Endothelial cell of umbilical vein (primary cell): ENCODE data around the gene LAMA5. TPM values are rescaled to one million over a fixed set of nuclear protein-coding genes. Genes with fewer than 3 reads are reported as not detected.

Experiments used
- BruUV-seq: library from RNA; stranded (reverse); fragments of 400-500 nt; replicated peaks from 2 replicates; lab custom pipeline; 2021; lab: Mats Ljungman, UMichigan
- CTCF ChIA-PET: fragments of 300-600, 350-600 bp; sonication (Branson Sonifier 250); formaldehyde crosslinking; loops from one replicate; lab custom pipeline; 2021; ENCODE audit warnings: antibody characterized with exemption, inconsistent platforms; lab: Charles Lee
- POLR2A ChIA-PET: fragments of 300-600, 350-600 bp; sonication (Branson Sonifier 250); formaldehyde crosslinking; loops from one replicate; lab custom pipeline; 2021; ENCODE audit warnings: antibody characterized with exemption, inconsistent platforms; lab: Charles Lee
- DNase-seq: peaks from one replicate; pipeline ENCODE4 v3.0.0-alpha.2; 2011; ENCODE audit warnings: low read depth, low spot score
- FAIRE-seq: peaks from 2 replicates; lab custom pipeline; 2011; peaks lifted over from hg19 to GRCh38; lab: Jason Lieb, UNC
- H2AFZ ChIP-seq: 2 replicates; pipeline ENCODE4 v1.6.0; 2012; ENCODE audit warnings: low read depth, low read length, control low read depth, inconsistent platforms
- H3K27ac ChIP-seq: 2 replicates; pipeline ENCODE4 v1.5.1; 2011; ENCODE audit warnings: low read depth, mild to moderate bottlenecking, control low read depth, low read length, moderate library complexity; ENCODE audit not compliant: insufficient read depth
- H3K27me3 ChIP-seq, 2 experiments: 2 replicates each; pipeline versions ENCODE4 v1.6.0 to v1.6.1; 2011; ENCODE audit warnings: low read length in 2 of 2, mixed read lengths in 1 of 2; ENCODE audit not compliant: control insufficient read depth in 2 of 2, insufficient read depth in 2 of 2
- H3K36me3 ChIP-seq, 2 experiments: 2 replicates in 1 of 2; 3 replicates in 1 of 2; pipeline ENCODE4 v1.5.1; 2011; ENCODE audit warnings: low read length in 2 of 2, mild to moderate bottlenecking in 1 of 2, moderate library complexity in 1 of 2; ENCODE audit not compliant: control insufficient read depth in 2 of 2, insufficient read depth in 2 of 2; ENCODE audit errors: extremely low read depth in 1 of 2
- H3K4me1 ChIP-seq: 3 replicates; pipeline ENCODE4 v1.5.1; 2011; ENCODE audit warnings: mild to moderate bottlenecking, low read length; ENCODE audit not compliant: control insufficient read depth, insufficient read depth; ENCODE audit errors: extremely low read depth
- H3K4me2 ChIP-seq: 2 replicates; pipeline ENCODE4 v1.6.1; 2011; ENCODE audit warnings: low read length, control low read depth, mixed read lengths; ENCODE audit not compliant: insufficient read depth
- H3K4me3 ChIP-seq, 3 experiments: fragments of 200-600 bp in 1 of 3; sonication (generic), shearing (Covaris generic) in 1 of 3; replicated peaks in 1 of 3; 2 replicates each; pipeline ENCODE4 v1.5.1; 2011 to 2016; ENCODE audit warnings: control low read depth in 3 of 3, low read length in 3 of 3, mild to moderate bottlenecking in 2 of 3, inconsistent platforms in 1 of 3, low read depth in 1 of 3, moderate library complexity in 1 of 3; ENCODE audit not compliant: insufficient read depth in 1 of 3
- H3K79me2 ChIP-seq: 2 replicates; pipeline ENCODE4 v1.6.0; 2012; ENCODE audit warnings: low read length, inconsistent platforms; ENCODE audit not compliant: control insufficient read depth, insufficient read depth
- H3K9ac ChIP-seq: replicated peaks from 2 replicates; pipeline ENCODE3; 2011; ENCODE audit warnings: low read length, control low read depth; ENCODE audit not compliant: insufficient read depth; ENCODE audit errors: extremely low read depth
- H3K9me1 ChIP-seq: replicated peaks from 3 replicates; pipeline ENCODE4 v1.6.0; 2011; ENCODE audit warnings: mild to moderate bottlenecking, low read length; ENCODE audit not compliant: control insufficient read depth, insufficient read depth; ENCODE audit errors: extremely low read depth
- H3K9me3 ChIP-seq: replicated peaks from 2 replicates; pipeline ENCODE4 v1.5.1; 2012; ENCODE audit warnings: low read length, inconsistent platforms; ENCODE audit not compliant: control insufficient read depth, insufficient read depth
- H4K20me1 ChIP-seq: replicated peaks from 2 replicates; pipeline ENCODE3; 2011; ENCODE audit warnings: mild to moderate bottlenecking, low read length; ENCODE audit not compliant: control insufficient read depth, insufficient read depth; ENCODE audit errors: extremely low read depth
- EZH2 ChIP-seq: IDR thresholded peaks from 2 replicates; pipeline ENCODE4 v1.6.1; 2012; ENCODE audit warnings: borderline replicate concordance, low read depth, mild to moderate bottlenecking, moderate library complexity, low read length, inconsistent platforms; ENCODE audit not compliant: severe bottlenecking
- FOS ChIP-seq: IDR thresholded peaks from 2 replicates; pipeline ENCODE4 v1.6.1; 2011; ENCODE audit warnings: mild to moderate bottlenecking, low read length, moderate library complexity, borderline replicate concordance; ENCODE audit not compliant: insufficient read depth
- GATA2 ChIP-seq: IDR thresholded peaks from 2 replicates; pipeline ENCODE4 v1.7.0; 2011; ENCODE audit warnings: low read depth, mild to moderate bottlenecking, moderate library complexity, mixed read lengths, low read length; ENCODE audit not compliant: insufficient read length, insufficient read depth
- JUN ChIP-seq: IDR thresholded peaks from 2 replicates; pipeline ENCODE4 v1.6.1; 2011; ENCODE audit warnings: borderline replicate concordance, low read depth; ENCODE audit not compliant: insufficient read length, insufficient read depth
- MAX ChIP-seq: IDR thresholded peaks from 2 replicates; pipeline ENCODE4 v1.6.1; 2011; ENCODE audit not compliant: insufficient read depth, insufficient read length
- MYC ChIP-seq: IDR thresholded peaks from one replicate; pipeline ENCODE4 v1.6.1; 2011; ENCODE audit warnings: mild to moderate bottlenecking, low read depth, low read length
- POLR2A ChIP-seq: IDR thresholded peaks from 2 replicates; pipeline ENCODE4 v1.6.1; 2012; ENCODE audit warnings: low read depth, mild to moderate bottlenecking, control low read depth, low read length
- POLR2AphosphoS5 ChIP-seq: IDR thresholded peaks from 2 replicates; pipeline ENCODE4 v1.6.1; 2012; ENCODE audit warnings: low read depth, mild to moderate bottlenecking, control low read depth, low read length, moderate library complexity; ENCODE audit not compliant: insufficient read depth
- dilution Hi-C: fragments of 300-500 bp; cut with MboI; formaldehyde crosslinking; loops from one replicate; pipeline ENCODE4 v1.15.0; 2019; ENCODE audit warnings: low sequenced_read_pairs; ENCODE audit not compliant: extremely low pct_ligation_motif_present
- intact Hi-C: fragments of 100-400 bp; cut with micrococcal nuclease; formaldehyde crosslinking; loops from one replicate; pipeline ENCODE4 v1.10.0; 2022
- polyA plus RNA-seq, 4 experiments: library from polyadenylated mRNA; depleted of rRNA in 3 of 4; stranded (reverse) in 3 of 4; unstranded in 1 of 4; fragments of >200 nt; gene quantifications; 2 replicates each; pipeline versions ENCODE4 v1.2.1 to v1.2.3, GENCODE V29; 2011 to 2012; ENCODE audit warnings: missing spikeins in 1 of 4
- total RNA-seq: library from RNA; stranded (reverse); gene quantifications from 2 replicates; pipeline ENCODE4 v1.2.3, GENCODE V29; 2021
- TF ChIP-seq, protein P1 (sequence below), 2 donors: IDR thresholded peaks; 1 replicate in 1 of 2; 2 replicates in 1 of 2; pipeline ENCODE4 v1.5.1; 2011; ENCODE audit warnings: low read length in 2 of 2, mild to moderate bottlenecking in 2 of 2, moderate library complexity in 2 of 2, control low read depth in 1 of 2, inconsistent platforms in 1 of 2, low read depth in 1 of 2; ENCODE audit not compliant: insufficient read depth in 1 of 2; ENCODE audit errors: extremely low read depth in 1 of 2

The LAMA5 gene
- total and polyA plus RNA-seq, 2 donors (not counting 3 experiments of a cell fraction or from before 2014, with no cell fraction given): 24.0 to 145 TPM

DNA sequence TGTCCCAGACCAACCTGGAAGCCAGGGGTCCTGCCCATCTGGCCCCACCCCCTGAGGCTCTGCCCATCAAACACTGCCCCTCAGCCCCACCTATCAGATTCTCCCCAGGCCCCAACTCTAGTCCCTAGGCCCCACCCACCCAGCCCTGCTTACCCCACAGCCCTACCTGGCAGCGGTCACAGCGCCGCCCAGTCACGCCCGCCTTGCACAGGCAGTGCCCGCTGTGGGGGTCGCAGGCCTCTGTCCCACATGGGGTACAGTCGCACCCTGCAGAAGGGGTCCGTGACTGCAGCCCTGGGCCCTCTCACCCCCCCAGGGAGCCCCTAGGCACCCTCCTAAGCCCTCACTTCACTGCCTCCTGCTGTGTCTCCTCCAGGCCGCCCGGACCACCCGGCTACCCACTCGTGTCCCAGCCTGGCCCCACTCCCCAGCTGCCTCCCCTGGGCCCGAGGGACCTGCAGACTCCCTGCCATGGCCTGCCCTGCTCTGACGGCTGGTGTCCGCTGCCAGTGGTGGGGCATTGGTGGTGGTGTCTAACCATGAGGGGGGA is 44.5 kb downstream of the LAMA5 start:
- dilution Hi-C loops (no loop called here), intact Hi-C loops (loop anchor here (5.0 kb wide), 1 partner anchor 35 kb away; no protein-coding TSS in a partner anchor)
- no peaks in the 10 kb centered on the region for H3K4me1 ChIP-seq
- H3K36me3 ChIP-seq: peaks cover 19 to 28% of the 10 kb centered on the region in 2 experiments
- H3K4me2 ChIP-seq: no peak overlapping the region
- H3K79me2 ChIP-seq: no peaks in the 10 kb centered on the region
- H3K9ac ChIP-seq: no peak overlapping the region
- FAIRE-seq (no peak), DNase-seq (no peak)
- no peak overlapping the region for H3K4me3 ChIP-seq
- CTCF ChIA-PET: no interaction called here
- TF ChIP-seq MAX: no peak
- no peak for TF ChIP-seq MYC
- no peak for TF ChIP-seq POLR2AphosphoS5
- no peak for TF ChIP-seq JUN
- TF ChIP-seq POLR2A: no peak
- TF ChIP-seq GATA2: no peak
- TF ChIP-seq FOS: no peak
- TF ChIP-seq, protein P1, sequence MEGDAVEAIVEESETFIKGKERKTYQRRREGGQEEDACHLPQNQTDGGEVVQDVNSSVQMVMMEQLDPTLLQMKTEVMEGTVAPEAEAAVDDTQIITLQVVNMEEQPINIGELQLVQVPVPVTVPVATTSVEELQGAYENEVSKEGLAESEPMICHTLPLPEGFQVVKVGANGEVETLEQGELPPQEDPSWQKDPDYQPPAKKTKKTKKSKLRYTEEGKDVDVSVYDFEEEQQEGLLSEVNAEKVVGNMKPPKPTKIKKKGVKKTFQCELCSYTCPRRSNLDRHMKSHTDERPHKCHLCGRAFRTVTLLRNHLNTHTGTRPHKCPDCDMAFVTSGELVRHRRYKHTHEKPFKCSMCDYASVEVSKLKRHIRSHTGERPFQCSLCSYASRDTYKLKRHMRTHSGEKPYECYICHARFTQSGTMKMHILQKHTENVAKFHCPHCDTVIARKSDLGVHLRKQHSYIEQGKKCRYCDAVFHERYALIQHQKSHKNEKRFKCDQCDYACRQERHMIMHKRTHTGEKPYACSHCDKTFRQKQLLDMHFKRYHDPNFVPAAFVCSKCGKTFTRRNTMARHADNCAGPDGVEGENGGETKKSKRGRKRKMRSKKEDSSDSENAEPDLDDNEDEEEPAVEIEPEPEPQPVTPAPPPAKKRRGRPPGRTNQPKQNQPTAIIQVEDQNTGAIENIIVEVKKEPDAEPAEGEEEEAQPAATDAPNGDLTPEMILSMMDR (IDR thresholded peaks at IDR 0.05; ENCODE audit: extremely low read depth in 1 of 2, insufficient read depth in 1 of 2, low read depth in 1 of 2, low read length in 2 of 2): no peak
- no peak for TF ChIP-seq EZH2
- no peak overlapping the region for H3K27ac ChIP-seq
- POLR2A ChIA-PET: no interaction called here
- no TSS peak for BruUV-seq
- no peaks in the 10 kb centered on the region for H3K27me3 ChIP-seq
- H4K20me1 ChIP-seq: no peaks in the 10 kb centered on the region
- no peak overlapping the region for H2AFZ ChIP-seq
- no peaks in the 10 kb centered on the region for H3K9me1 ChIP-seq
- H3K9me3 ChIP-seq: no peaks in the 10 kb centered on the region
